Measurements from ENCODE around the gene PDZD2.
"Not testable (repeated sequence)": the region's sequence is repeated elsewhere in the genome, so short reads cannot be mapped to it uniquely, and the experiment has no call there.

Gene PDZD2

GRCh38 chr5:31741496-31741895, 102.6 kb downstream of the PDZD2 start:
- no peak for DNase-seq

- no peak for DNase-seq
Measured at GRCh38 chr5:31743678-31744077, 104.7 kb downstream of the PDZD2 start.

GRCh38 chr5:31748458-31749172, 109.7 kb downstream of the PDZD2 start:
- no peak for DNase-seq

- DNase-seq, result no peak
Measured at GRCh38 chr5:31750215-31750614, 111.3 kb downstream of the PDZD2 start.

GRCh38 chr5:31751610-31752009, 112.7 kb downstream of the PDZD2 start:
- no peak for DNase-seq

- DNase-seq, result no peak
Measured at GRCh38 chr5:31753700-31754357, 114.9 kb downstream of the PDZD2 start.

GRCh38 chr5:31754358-31754704, 115.4 kb downstream of the PDZD2 start:
- DNase-seq, result no peak

- no peak for DNase-seq
Measured at GRCh38 chr5:31754741-31755675, 116.1 kb downstream of the PDZD2 start.

GRCh38 chr5:31755676-31756230, 116.8 kb downstream of the PDZD2 start:
- no peak for DNase-seq

- DNase-seq, result no peak
Measured at GRCh38 chr5:31757806-31758205, 118.9 kb downstream of the PDZD2 start.

GRCh38 chr5:31758803-31759425, 120.0 kb downstream of the PDZD2 start:
- no peak for DNase-seq

- DNase-seq, result no peak
Measured at GRCh38 chr5:31759925-31760324, 121.0 kb downstream of the PDZD2 start.

- no peak for DNase-seq
Measured at GRCh38 chr5:31761877-31762276, 122.9 kb downstream of the PDZD2 start.

GRCh38 chr5:31763424-31763823, 124.5 kb downstream of the PDZD2 start:
- DNase-seq, result no peak

GRCh38 chr5:31764687-31765086, 125.8 kb downstream of the PDZD2 start:
- DNase-seq, result not testable (repeated sequence)

- DNase-seq, result no peak
Measured at GRCh38 chr5:31767335-31768031, 128.6 kb downstream of the PDZD2 start.

GRCh38 chr5:31768046-31768445, 129.1 kb downstream of the PDZD2 start:
- DNase-seq, result no peak

- DNase-seq, result no peak
Measured at GRCh38 chr5:31768784-31769183, 129.9 kb downstream of the PDZD2 start.

- DNase-seq, result no peak
Measured at GRCh38 chr5:31769530-31769929, 130.6 kb downstream of the PDZD2 start.

GRCh38 chr5:31770132-31770720, 131.3 kb downstream of the PDZD2 start:
- DNase-seq, result no peak

GRCh38 chr5:31770998-31771397, 132.1 kb downstream of the PDZD2 start:
- DNase-seq, result no peak

- DNase-seq, result no peak
Measured at GRCh38 chr5:31771500-31771899, 132.6 kb downstream of the PDZD2 start.
